H1 (cell line): ENCODE data around the gene YIF1A. TPM values are rescaled to one million over a fixed set of nuclear protein-coding genes. Genes with fewer than 3 reads are reported as not detected.

Experiments
- CHD2 ChIP-seq: IDR thresholded peaks from 2 replicates; pipeline ENCODE4 v1.6.1; 2012; ENCODE audit warnings: low read length, improper control_type of control experiment
- polyA plus RNA-seq, 7 experiments: library from polyadenylated mRNA; depleted of rRNA in 3 of 7; stranded (reverse) in 5 of 7; unstranded in 2 of 7; fragments of >200 nt in 5 of 7; fragments of 200-250 nt in 2 of 7; gene quantifications; 1 replicate in 5 of 7; 2 replicates in 1 of 7; 4 replicates in 1 of 7; pipeline versions ENCODE4 v1.2.1 to v1.2.3, GENCODE V29; 2011 to 2013; ENCODE audit warnings: missing spikeins in 2 of 7, mixed read lengths in 2 of 7
- total RNA-seq: library from RNA; stranded (reverse); fragmentation: NEBNext Ultra II Directional; extraction: Animal tissue kit (Norgen Biotek cat#: 25700); gene quantifications from 2 replicates; pipeline ENCODE4 v1.2.1, GENCODE V29; 2021
- TF ChIP-seq, protein P1 (sequence below): fragments of 300-600 bp; sonication (generic); IDR thresholded peaks from 2 replicates; pipeline ENCODE4 v1.7.1; 2012; ENCODE audit warnings: low read length, moderate library complexity, mild to moderate bottlenecking, inconsistent platforms; ENCODE audit not compliant: insufficient replicate concordance

YIF1A gene
- total and polyA plus RNA-seq, 2 of the 8 experiments (the other 6 are each of a cell fraction or from before 2014, with no cell fraction given), result 70.1 to 178 TPM

DNA sequence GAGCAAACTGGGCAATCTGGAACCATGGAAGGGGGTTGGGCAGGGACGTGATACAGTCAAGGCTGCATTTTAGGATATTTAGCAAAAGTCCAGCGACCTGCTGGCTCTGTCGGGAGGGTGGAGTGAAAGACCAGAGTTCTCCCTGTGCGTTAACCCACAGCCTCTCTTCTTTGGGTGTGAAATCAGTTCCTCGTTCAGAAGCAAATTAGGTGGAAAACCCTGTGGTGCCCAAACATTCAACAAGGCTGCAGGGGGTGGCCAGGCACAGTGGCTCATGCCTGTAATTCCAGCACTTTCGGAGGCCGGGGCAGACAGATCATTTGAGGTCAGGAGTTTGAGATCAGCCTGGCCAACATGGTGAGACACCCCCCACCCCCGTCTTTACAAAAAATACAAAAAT, 8.7 kb upstream of the YIF1A start (continued):
- TF ChIP-seq, protein P1, sequence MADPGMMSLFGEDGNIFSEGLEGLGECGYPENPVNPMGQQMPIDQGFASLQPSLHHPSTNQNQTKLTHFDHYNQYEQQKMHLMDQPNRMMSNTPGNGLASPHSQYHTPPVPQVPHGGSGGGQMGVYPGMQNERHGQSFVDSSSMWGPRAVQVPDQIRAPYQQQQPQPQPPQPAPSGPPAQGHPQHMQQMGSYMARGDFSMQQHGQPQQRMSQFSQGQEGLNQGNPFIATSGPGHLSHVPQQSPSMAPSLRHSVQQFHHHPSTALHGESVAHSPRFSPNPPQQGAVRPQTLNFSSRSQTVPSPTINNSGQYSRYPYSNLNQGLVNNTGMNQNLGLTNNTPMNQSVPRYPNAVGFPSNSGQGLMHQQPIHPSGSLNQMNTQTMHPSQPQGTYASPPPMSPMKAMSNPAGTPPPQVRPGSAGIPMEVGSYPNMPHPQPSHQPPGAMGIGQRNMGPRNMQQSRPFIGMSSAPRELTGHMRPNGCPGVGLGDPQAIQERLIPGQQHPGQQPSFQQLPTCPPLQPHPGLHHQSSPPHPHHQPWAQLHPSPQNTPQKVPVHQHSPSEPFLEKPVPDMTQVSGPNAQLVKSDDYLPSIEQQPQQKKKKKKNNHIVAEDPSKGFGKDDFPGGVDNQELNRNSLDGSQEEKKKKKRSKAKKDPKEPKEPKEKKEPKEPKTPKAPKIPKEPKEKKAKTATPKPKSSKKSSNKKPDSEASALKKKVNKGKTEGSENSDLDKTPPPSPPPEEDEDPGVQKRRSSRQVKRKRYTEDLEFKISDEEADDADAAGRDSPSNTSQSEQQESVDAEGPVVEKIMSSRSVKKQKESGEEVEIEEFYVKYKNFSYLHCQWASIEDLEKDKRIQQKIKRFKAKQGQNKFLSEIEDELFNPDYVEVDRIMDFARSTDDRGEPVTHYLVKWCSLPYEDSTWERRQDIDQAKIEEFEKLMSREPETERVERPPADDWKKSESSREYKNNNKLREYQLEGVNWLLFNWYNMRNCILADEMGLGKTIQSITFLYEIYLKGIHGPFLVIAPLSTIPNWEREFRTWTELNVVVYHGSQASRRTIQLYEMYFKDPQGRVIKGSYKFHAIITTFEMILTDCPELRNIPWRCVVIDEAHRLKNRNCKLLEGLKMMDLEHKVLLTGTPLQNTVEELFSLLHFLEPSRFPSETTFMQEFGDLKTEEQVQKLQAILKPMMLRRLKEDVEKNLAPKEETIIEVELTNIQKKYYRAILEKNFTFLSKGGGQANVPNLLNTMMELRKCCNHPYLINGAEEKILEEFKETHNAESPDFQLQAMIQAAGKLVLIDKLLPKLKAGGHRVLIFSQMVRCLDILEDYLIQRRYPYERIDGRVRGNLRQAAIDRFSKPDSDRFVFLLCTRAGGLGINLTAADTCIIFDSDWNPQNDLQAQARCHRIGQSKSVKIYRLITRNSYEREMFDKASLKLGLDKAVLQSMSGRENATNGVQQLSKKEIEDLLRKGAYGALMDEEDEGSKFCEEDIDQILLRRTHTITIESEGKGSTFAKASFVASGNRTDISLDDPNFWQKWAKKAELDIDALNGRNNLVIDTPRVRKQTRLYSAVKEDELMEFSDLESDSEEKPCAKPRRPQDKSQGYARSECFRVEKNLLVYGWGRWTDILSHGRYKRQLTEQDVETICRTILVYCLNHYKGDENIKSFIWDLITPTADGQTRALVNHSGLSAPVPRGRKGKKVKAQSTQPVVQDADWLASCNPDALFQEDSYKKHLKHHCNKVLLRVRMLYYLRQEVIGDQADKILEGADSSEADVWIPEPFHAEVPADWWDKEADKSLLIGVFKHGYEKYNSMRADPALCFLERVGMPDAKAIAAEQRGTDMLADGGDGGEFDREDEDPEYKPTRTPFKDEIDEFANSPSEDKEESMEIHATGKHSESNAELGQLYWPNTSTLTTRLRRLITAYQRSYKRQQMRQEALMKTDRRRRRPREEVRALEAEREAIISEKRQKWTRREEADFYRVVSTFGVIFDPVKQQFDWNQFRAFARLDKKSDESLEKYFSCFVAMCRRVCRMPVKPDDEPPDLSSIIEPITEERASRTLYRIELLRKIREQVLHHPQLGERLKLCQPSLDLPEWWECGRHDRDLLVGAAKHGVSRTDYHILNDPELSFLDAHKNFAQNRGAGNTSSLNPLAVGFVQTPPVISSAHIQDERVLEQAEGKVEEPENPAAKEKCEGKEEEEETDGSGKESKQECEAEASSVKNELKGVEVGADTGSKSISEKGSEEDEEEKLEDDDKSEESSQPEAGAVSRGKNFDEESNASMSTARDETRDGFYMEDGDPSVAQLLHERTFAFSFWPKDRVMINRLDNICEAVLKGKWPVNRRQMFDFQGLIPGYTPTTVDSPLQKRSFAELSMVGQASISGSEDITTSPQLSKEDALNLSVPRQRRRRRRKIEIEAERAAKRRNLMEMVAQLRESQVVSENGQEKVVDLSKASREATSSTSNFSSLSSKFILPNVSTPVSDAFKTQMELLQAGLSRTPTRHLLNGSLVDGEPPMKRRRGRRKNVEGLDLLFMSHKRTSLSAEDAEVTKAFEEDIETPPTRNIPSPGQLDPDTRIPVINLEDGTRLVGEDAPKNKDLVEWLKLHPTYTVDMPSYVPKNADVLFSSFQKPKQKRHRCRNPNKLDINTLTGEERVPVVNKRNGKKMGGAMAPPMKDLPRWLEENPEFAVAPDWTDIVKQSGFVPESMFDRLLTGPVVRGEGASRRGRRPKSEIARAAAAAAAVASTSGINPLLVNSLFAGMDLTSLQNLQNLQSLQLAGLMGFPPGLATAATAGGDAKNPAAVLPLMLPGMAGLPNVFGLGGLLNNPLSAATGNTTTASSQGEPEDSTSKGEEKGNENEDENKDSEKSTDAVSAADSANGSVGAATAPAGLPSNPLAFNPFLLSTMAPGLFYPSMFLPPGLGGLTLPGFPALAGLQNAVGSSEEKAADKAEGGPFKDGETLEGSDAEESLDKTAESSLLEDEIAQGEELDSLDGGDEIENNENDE, result no peak
- TF ChIP-seq CHD2, result no peak
